SU-DHL-6 (cell line): Measurements from ENCODE around the gene SALL1.

Experiments used
- H2AFZ ChIP-seq: fragments of 200-600 bp; sonication (generic); 2 replicates; pipeline ENCODE4 v1.6.1; 2014; ENCODE audit warnings: low read depth, mild to moderate bottlenecking, moderate library complexity, mixed read lengths, antibody characterized with exemption, low read length; ENCODE audit not compliant: severe bottlenecking
- H3F3A ChIP-seq: fragments of 200-600 bp; shearing (Covaris generic); 2 replicates; pipeline ENCODE4 v1.6.0; 2016; ENCODE audit warnings: antibody characterized with exemption, mild to moderate bottlenecking; ENCODE audit not compliant: insufficient read depth
- H3K27ac ChIP-seq: fragments of 200-600 bp; sonication (generic); 2 replicates; pipeline ENCODE4 v1.5.1; 2016; ENCODE audit warnings: low read depth, mild to moderate bottlenecking, low read length, moderate library complexity, mixed read lengths
- H3K27me3 ChIP-seq: fragments of 200-600 bp; sonication (generic), shearing (Covaris generic); 2 replicates; pipeline ENCODE4 v1.6.0; 2014; ENCODE audit warnings: mild to moderate bottlenecking, low read length
- H3K36me3 ChIP-seq: fragments of 200-600 bp; sonication (generic); 2 replicates; pipeline ENCODE4 v1.6.1; 2014; ENCODE audit warnings: mild to moderate bottlenecking, low read length, mixed read lengths
- H3K4me2 ChIP-seq: fragments of 300-600, 200-600 bp; shearing (Covaris generic), sonication (generic); 2 replicates; pipeline ENCODE4 v1.6.0; 2014; ENCODE audit warnings: low read length, low read depth, mild to moderate bottlenecking; ENCODE audit not compliant: poor library complexity, severe bottlenecking
- H3K4me3 ChIP-seq: fragments of 200-600 bp; sonication (generic); 2 replicates; pipeline ENCODE4 v1.5.1; 2014; ENCODE audit warnings: antibody characterized with exemption, low read length, mild to moderate bottlenecking, mixed read lengths; ENCODE audit not compliant: insufficient read depth, poor library complexity, severe bottlenecking
- H3K79me2 ChIP-seq: fragments of 200-600 bp; sonication (generic); 2 replicates; pipeline ENCODE4 v1.6.1; 2014; ENCODE audit warnings: mild to moderate bottlenecking, low read length, moderate library complexity; ENCODE audit not compliant: insufficient read depth
- H3K9ac ChIP-seq: fragments of 200-600 bp; sonication (generic); 2 replicates; pipeline ENCODE4 v1.7.0; 2014; ENCODE audit warnings: mild to moderate bottlenecking, low read length
- H3K9me2 ChIP-seq: fragments of 200-600 bp; sonication (generic); replicated peaks from 2 replicates; pipeline ENCODE4 v1.6.1; 2014; ENCODE audit warnings: low read length; ENCODE audit not compliant: insufficient read depth
- H3K9me3 ChIP-seq: fragments of 200-600 bp; sonication (generic); 2 replicates; pipeline ENCODE4 v1.6.1; 2014; ENCODE audit warnings: low read length, mixed read lengths; ENCODE audit not compliant: insufficient read depth
- H4K20me1 ChIP-seq: fragments of 200-600 bp; sonication (generic); 2 replicates; pipeline ENCODE4 v1.6.1; 2014; ENCODE audit warnings: low read depth, mild to moderate bottlenecking, antibody characterized with exemption, low read length, moderate library complexity, mixed read lengths
- EZH2phosphoT487 ChIP-seq: fragments of 200-600 bp; sonication (generic), shearing (Covaris generic); conservative IDR thresholded peaks from 2 replicates; pipeline ENCODE4 v1.6.1; 2018; ENCODE audit warnings: mild to moderate bottlenecking, antibody characterized with exemption, low read length, moderate library complexity, mixed read lengths
- TF ChIP-seq, protein P1 (sequence below): fragments of 200-600 bp; sonication (generic); IDR thresholded peaks from one replicate; pipeline ENCODE4 v1.5.1; 2017; ENCODE audit warnings: antibody characterized with exemption, mild to moderate bottlenecking, low read length, moderate library complexity; ENCODE audit not compliant: insufficient read depth, poor library complexity, severe bottlenecking

The SALL1 gene

DNA sequence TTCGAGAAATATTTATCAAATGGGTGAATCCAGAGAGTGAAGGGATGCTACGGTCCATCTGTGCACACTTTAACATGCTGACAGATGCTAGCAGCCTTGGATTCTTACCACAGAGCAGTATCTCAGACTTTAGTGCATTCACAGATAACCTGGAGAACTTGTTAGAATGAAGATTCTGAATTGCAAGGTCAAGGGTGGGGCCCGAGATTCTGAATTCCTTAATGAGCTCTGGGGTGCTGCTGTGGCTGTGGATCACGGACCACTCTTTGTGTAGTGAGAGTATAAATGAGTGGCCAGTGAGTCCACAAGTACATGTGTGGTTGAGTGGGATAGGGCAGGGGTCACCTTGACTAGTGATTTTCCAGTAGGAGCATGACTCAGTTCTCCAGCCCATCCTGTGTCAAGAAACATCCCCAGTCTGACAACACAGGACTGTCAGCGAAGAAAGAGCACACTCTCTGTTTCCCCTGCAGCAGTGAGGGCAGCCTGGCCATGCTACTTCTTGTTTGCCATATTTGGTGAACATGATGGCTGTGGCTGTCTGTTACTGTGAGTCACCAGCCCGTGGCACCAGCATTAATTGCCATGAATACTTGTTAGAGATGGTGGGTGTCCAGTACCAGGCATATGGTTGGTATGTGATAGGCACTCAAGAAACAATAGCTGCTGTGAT lies 13.0 kb upstream of the SALL1 start:
- no peak overlapping the region for H3K9ac ChIP-seq
- no peaks in the 10 kb centered on the region for H3F3A ChIP-seq
- no peaks in the 10 kb centered on the region for H3K9me2 ChIP-seq
- no peak for TF ChIP-seq EZH2phosphoT487
- TF ChIP-seq, protein P1, sequence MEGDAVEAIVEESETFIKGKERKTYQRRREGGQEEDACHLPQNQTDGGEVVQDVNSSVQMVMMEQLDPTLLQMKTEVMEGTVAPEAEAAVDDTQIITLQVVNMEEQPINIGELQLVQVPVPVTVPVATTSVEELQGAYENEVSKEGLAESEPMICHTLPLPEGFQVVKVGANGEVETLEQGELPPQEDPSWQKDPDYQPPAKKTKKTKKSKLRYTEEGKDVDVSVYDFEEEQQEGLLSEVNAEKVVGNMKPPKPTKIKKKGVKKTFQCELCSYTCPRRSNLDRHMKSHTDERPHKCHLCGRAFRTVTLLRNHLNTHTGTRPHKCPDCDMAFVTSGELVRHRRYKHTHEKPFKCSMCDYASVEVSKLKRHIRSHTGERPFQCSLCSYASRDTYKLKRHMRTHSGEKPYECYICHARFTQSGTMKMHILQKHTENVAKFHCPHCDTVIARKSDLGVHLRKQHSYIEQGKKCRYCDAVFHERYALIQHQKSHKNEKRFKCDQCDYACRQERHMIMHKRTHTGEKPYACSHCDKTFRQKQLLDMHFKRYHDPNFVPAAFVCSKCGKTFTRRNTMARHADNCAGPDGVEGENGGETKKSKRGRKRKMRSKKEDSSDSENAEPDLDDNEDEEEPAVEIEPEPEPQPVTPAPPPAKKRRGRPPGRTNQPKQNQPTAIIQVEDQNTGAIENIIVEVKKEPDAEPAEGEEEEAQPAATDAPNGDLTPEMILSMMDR: no peak
- no peak overlapping the region for H2AFZ ChIP-seq
- no peaks in the 10 kb centered on the region for H3K9me3 ChIP-seq
- H3K27me3 ChIP-seq: no peaks in the 10 kb centered on the region
- H3K4me2 ChIP-seq: no peak overlapping the region
- H3K27ac ChIP-seq: no peak overlapping the region
- H3K4me3 ChIP-seq: no peak overlapping the region
- H4K20me1 ChIP-seq: no peaks in the 10 kb centered on the region
- no peaks in the 10 kb centered on the region for H3K79me2 ChIP-seq
- no peaks in the 10 kb centered on the region for H3K36me3 ChIP-seq

DNA sequence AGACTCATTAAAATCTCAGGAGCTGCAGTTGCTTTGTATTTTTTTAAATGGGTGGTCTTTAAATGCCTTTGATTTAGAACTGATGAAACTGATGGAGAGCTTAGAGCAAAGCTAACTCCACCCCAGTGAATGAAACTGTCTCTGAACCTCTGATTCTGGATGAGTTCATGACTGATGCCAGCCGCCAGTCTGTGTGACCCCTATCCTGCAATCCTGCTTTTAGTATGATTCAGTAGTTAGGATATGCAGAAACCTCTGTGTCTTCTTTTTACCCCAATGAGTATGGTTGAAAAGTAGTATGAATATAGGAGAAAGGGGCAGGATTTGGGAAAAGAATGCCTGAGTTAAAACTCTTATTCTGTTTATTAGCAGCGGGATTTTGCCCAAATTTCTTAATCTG lies 12.3 kb upstream of the SALL1 start:
- no peak overlapping the region for H3K27ac ChIP-seq
- H4K20me1 ChIP-seq: no peaks in the 10 kb centered on the region
- H2AFZ ChIP-seq: no peak overlapping the region
- no peak overlapping the region for H3K4me2 ChIP-seq
- H3K27me3 ChIP-seq: no peaks in the 10 kb centered on the region
- no peaks in the 10 kb centered on the region for H3K79me2 ChIP-seq
- no peaks in the 10 kb centered on the region for H3K9me2 ChIP-seq
- no peak for TF ChIP-seq EZH2phosphoT487
- TF ChIP-seq, protein P1: no peak
- H3K9me3 ChIP-seq: no peaks in the 10 kb centered on the region
- H3K36me3 ChIP-seq: no peaks in the 10 kb centered on the region
- H3K4me3 ChIP-seq: no peak overlapping the region
- no peak overlapping the region for H3K9ac ChIP-seq
- H3F3A ChIP-seq: no peaks in the 10 kb centered on the region

DNA sequence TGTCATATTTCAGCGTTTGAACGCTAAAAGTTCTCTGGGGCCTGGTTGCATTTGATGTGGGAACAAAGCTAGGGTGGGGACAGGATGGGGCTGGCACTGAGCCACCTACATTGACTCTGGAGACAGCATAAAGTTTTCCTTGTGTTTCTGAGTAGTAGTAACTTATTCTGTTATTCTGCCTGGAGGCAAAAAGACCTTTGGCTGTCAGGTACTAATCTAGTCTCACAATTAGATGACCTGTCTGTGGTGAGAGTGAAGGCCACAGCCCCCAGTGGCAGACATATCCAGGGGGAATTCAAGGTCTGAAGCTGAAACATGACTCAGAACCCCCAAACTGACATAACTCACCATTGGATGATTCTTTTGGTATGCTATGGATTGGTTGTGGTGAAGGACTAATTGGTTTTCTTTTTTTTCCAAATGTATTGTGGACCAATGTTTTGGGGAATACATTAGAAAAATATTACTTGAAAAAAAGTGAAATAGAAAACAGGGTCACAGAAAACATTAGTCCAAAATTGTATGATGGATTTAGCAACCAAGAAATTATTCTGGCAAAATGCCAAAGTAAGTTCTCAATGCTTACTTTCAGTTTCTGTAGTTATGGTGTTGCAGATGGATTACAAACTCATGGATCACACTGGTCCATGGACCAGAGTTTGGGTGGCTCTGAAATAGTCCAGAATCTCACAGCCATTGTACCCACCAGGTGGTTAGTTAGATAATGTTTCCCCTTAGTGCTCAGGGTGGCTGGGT lies 10.5 kb upstream of the SALL1 start:
- Histone ChIP-seq H3K9me3 (no peaks in the 10 kb centered on the region), H3K79me2 (no peaks in the 10 kb centered on the region), H3K27me3 (no peaks in the 10 kb centered on the region), H3F3A (no peaks in the 10 kb centered on the region), H3K9me2 (no peaks in the 10 kb centered on the region), H2AFZ (no peak overlapping the region), H3K36me3 (no peaks in the 10 kb centered on the region), H3K9ac (no peak overlapping the region), H4K20me1 (no peaks in the 10 kb centered on the region), H3K27ac (no peak overlapping the region), H3K4me3 (no peak overlapping the region), H3K4me2 (no peak overlapping the region)
- TF ChIP-seq EZH2phosphoT487: no peak
- TF ChIP-seq, protein P1: no peak
